Large intestine (tissue), 3 donors: ENCODE measurements around the gene ZMYM2. TPM values are rescaled to one million over a fixed set of nuclear protein-coding genes. Genes with fewer than 3 reads are reported as not detected.

ENCODE experiments used
- DNase-seq, 2 donors: peaks; one replicate each; pipeline versions ENCODE4 v3.0.0 to v3.0.0-alpha.2; 2013
- H3K27ac ChIP-seq: one replicate; pipeline ENCODE4 v1.5.1; 2013; ENCODE audit warnings: low read length
- H3K27me3 ChIP-seq: 2 replicates; pipeline ENCODE4 v1.6.1; 2013; ENCODE audit warnings: low read length; ENCODE audit not compliant: control insufficient read depth, insufficient read depth
- H3K36me3 ChIP-seq: 2 replicates; pipeline ENCODE4 v1.6.1; 2013; ENCODE audit warnings: low read length; ENCODE audit not compliant: control insufficient read depth, insufficient read depth
- H3K4me1 ChIP-seq: one replicate; pipeline ENCODE4 v1.6.1; 2013; ENCODE audit warnings: low read length; ENCODE audit not compliant: control insufficient read depth, insufficient read depth
- H3K4me3 ChIP-seq: one replicate; pipeline ENCODE4 v1.5.1; 2013; ENCODE audit warnings: low read length
- H3K9me3 ChIP-seq: one replicate; pipeline ENCODE4 v1.6.1; 2013; ENCODE audit warnings: mild to moderate bottlenecking, low read depth, low read length, moderate library complexity; ENCODE audit not compliant: control insufficient read depth
- WGBS: methylation state at CpG from one replicate; pipeline ENCODE4 v1.1.5; 2013; ENCODE audit warnings: low lambda C conversion rate; ENCODE audit not compliant: insufficient coverage; 5-methylcytosine and 5-hydroxymethylcytosine counted together
- polyA plus RNA-seq: library from polyadenylated mRNA; unstranded; fragments of 120-200 nt; gene quantifications from one replicate; pipeline ENCODE4 v1.2.1, GENCODE V29; 2013

Gene ZMYM2
- polyA plus RNA-seq, 1 donor = 53.4 TPM

DNA sequence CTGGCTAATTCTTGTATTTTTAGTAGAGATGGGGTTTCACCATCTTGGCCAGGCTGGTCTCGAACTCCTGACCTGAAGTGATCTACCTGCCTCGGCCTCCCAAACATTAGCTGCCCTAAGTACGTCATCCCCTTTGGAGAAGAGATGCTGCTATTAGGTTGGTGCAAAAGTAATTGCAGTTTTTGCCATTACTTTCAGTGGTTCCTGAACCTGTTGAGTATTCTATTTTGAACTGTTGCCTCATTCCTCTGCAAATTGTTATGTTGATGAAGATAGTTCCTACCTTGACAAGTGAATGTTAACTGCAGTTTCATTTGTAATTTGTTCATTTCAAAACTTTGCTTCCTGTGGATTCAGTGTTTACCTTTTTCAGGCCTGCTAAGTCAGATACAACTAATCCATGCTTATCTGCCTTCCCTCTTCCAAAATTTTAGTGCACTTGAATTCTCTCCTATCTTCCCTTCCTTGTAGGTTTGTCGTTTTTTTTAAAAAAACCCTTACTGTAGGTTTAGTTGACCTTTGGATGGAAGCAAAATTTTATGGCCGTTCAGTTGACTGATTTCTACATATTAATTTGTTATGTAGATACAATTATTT is 24.0 kb downstream of the ZMYM2 start:
- peak in 1 of 2 donors; percentile 58 for DNase-seq
- H3K36me3 ChIP-seq = peaks cover 25% of the 10 kb centered on the region
- H3K4me1 ChIP-seq = no peaks in the 10 kb centered on the region
- no peak overlapping the region for H3K27ac ChIP-seq
- H3K4me3 ChIP-seq = no peak overlapping the region
- no peaks in the 10 kb centered on the region for H3K27me3 ChIP-seq
- H3K9me3 ChIP-seq = peaks cover 8% of the 10 kb centered on the region
- WGBS = no CpG with 5 or more reads among the region's 5 CpGs

DNA sequence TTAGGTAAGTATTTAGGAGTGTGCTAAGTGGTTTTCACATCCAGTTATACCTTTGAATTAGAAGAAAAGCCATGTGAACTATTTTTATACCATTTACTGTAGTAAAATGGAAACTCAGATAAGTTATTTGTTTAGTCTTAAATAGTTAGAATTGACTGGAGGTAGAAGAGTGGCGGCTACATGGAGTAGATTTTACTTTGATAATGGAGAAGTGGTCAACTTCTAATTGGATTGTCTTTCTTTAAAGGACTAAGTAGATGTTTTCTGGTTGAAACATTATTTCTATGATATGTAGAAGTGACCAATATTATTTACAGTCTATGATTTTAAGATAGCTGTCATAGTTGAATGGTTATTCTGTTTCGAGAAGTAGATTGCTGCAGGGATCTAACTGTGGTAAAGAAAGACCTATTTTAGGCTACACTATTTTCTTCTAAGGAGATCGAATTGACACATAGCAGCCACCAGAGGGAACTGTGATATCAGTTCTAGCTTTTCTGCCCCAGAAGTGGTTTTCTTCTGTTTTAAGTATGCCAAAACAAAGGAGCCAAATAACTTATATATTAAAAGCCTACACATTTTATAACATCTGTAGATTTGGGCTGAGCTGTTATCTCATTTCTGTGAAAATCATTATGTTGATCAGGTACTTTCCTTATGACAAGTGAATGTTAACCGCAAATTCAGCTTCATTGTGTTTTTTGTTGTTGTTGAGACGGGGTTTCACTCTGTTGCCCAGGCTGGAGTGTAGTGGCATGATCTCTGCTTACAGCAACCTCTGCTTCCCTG is 26.1 kb downstream of the ZMYM2 start:
- 60% methylated on average over 1 of the region's 5 CpGs for WGBS
- no peaks in the 10 kb centered on the region for H3K27me3 ChIP-seq
- no peak for DNase-seq
- no peak overlapping the region for H3K4me3 ChIP-seq
- peaks cover 21% of the 10 kb centered on the region for H3K36me3 ChIP-seq
- H3K9me3 ChIP-seq = no peaks in the 10 kb centered on the region
- no peaks in the 10 kb centered on the region for H3K4me1 ChIP-seq
- no peak overlapping the region for H3K27ac ChIP-seq

DNA sequence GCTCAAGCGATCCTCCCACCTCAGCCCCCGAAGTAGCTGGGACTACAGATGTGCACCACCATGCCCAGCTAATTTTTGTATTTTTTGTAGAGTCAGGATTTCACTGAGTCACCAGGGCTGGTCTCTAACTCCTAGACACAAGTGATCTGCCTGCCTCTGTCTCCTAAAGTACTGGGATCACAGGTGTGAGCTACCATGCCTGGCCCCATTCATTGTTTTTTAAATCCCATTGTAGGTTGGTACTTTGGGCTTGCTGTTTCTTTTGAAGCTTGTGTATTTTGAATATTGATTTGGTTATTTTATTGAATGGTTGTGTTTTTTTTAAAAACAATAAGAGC is 26.7 kb downstream of the ZMYM2 start:
- no peak for DNase-seq
- Histone ChIP-seq H3K27ac (no peak overlapping the region), H3K36me3 (peaks cover 22% of the 10 kb centered on the region), H3K9me3 (no peaks in the 10 kb centered on the region), H3K27me3 (no peaks in the 10 kb centered on the region), H3K4me3 (no peak overlapping the region), H3K4me1 (no peaks in the 10 kb centered on the region)
- WGBS = 0% methylated on average over 1 of the region's 2 CpGs

DNA sequence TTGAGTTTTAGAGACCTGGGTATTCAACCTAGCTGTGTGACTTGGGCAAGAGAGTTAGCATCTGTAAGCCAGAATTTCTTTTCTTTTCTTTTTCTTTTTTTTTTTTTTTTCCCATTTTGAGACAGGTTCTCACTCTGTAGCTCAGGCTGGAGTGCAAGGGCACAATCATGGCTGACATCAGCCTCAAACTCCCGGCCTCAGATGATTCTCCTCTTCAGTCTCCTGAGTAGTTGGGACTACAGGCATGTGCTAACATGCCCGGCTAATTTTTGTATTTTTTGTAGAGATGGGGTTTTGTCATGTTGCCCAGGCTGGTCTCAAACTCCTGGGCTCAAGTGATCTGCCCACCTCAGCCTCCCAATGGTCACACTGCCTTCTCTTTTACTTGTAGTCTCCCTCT is 33.0 kb downstream of the ZMYM2 start:
- Histone ChIP-seq H3K36me3 (peaks cover 45% of the 10 kb centered on the region), H3K9me3 (no peaks in the 10 kb centered on the region), H3K27ac (no peak overlapping the region), H3K27me3 (no peaks in the 10 kb centered on the region), H3K4me3 (no peak overlapping the region), H3K4me1 (no peaks in the 10 kb centered on the region)
- no peak for DNase-seq
- no CpG with 5 or more reads among the region's 2 CpGs for WGBS

DNA sequence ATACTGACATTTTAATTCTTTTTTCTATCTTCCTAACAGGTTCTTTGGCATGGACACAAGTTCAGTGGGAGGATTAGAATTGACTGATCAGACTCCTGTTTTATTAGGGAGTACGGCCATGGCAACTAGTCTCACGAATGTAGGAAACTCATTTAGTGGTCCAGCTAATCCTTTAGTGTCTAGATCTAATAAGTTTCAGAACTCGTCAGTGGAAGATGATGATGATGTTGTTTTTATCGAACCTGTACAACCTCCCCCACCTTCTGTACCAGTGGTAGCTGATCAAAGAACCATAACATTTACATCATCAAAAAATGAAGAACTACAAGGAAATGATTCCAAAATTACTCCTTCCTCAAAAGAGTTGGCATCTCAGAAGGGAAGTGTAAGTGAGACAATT is 34.5 kb downstream of the ZMYM2 start:
- Histone ChIP-seq H3K4me3 (no peak overlapping the region), H3K36me3 (peaks cover 44% of the 10 kb centered on the region)
- WGBS = no CpG with 5 or more reads among the region's 4 CpGs

DNA sequence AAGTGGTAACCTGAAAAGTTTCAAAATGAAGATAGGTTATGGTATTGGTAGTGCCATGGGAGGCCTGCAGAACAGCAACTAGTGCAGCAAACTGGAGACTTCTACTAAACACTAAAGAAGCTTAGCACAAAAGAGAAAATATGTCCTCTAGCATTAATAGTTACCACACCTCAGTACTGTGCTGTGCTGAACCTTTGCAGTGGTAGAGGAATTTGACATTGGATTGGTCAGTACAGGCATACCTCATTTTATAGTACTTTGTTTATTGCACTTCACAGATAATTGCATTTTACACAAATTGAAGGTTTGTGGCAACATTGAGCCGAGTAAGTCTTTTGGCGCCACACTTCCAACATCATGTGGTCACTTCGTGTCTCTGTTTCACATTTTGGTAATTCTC is 40.4 kb downstream of the ZMYM2 start:
- no peaks in the 10 kb centered on the region for H3K4me1 ChIP-seq
- WGBS = 60% methylated on average over 1 of the region's 3 CpGs
- H3K27me3 ChIP-seq = no peaks in the 10 kb centered on the region
- no peak overlapping the region for H3K27ac ChIP-seq
- H3K36me3 ChIP-seq = peaks cover 41% of the 10 kb centered on the region
- no peaks in the 10 kb centered on the region for H3K9me3 ChIP-seq
- no peak overlapping the region for H3K4me3 ChIP-seq
- DNase-seq = no peak

More for the DNA sequence above, 34.5 kb downstream of the ZMYM2 start:
- Histone ChIP-seq H3K4me1 (no peaks in the 10 kb centered on the region), H3K27ac (no peak overlapping the region), H3K27me3 (no peaks in the 10 kb centered on the region), H3K9me3 (no peaks in the 10 kb centered on the region)
- DNase-seq = no peak

DNA sequence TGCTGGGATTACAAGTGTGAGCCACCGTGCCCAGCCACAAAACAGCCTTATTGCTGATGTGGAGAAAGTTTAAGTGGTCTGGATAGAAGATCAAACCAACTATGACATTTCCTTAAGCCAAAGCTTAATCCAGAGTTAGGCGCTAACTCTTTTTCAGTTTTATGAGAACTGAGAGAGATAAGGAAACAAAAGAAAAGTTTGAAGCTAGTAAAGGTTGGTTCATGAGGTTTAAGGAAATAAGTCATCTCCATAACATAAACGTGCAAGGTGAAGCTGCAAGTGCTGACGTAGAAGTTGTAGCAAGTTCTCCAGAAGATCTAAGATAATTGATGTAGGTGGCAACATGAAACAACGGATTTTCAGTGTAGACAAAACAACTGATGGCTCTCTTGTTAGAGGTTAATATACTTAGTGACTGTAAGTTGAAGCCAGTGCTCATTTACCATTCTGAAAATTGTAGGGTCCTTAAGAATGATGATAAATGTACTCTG is 41.6 kb downstream of the ZMYM2 start:
- no peak overlapping the region for H3K27ac ChIP-seq
- H3K9me3 ChIP-seq = no peaks in the 10 kb centered on the region
- no peak overlapping the region for H3K4me3 ChIP-seq
- no peak for DNase-seq
- WGBS = 76% methylated on average over 2 of the region's 5 CpGs
- no peaks in the 10 kb centered on the region for H3K27me3 ChIP-seq
- H3K4me1 ChIP-seq = no peaks in the 10 kb centered on the region
- H3K36me3 ChIP-seq = peaks cover 30% of the 10 kb centered on the region

DNA sequence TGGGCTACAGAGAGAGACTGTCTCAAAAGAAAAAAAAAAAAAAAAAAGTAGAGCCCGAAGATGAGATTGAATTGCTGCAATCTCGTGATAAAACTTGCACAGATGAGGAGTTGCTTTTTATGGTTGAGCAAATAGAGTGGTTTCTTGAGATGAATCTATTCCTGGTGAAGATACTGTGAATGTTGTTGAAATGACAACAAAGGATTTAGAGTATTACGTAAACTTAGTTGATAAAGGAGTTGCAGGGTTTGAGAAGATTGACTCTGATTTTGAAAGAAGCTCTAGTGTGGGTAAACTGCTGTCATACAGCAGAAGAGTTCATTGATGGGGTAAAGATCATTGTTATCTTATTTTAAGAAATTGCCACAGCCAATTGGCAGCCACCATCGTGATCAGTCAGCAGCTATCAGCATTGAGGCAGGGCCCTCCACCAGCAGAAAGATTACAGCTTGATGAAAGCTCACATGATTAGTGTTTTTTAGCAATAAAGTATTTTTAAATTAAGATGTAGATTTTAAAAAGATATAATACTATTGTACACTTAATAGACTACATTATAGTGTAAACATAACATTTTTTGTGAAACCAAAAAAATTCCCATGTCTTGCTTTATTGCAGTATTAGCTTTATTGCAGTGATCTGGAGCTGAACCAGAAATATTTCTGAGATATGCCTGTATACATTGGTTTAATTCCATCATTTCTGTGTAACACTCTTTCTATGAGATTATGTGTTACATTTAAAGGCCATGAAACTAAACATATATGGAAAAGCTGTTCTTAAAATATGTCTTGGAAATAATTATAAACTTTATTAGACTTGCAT is 43.1 kb downstream of the ZMYM2 start:
- no peak overlapping the region for H3K27ac ChIP-seq
- H3K27me3 ChIP-seq = no peaks in the 10 kb centered on the region
- no peak overlapping the region for H3K4me3 ChIP-seq
- H3K36me3 ChIP-seq = peaks cover 30% of the 10 kb centered on the region
- WGBS = no CpG with 5 or more reads among the region's 4 CpGs
- no peak for DNase-seq
- H3K9me3 ChIP-seq = no peaks in the 10 kb centered on the region
- H3K4me1 ChIP-seq = no peaks in the 10 kb centered on the region

DNA sequence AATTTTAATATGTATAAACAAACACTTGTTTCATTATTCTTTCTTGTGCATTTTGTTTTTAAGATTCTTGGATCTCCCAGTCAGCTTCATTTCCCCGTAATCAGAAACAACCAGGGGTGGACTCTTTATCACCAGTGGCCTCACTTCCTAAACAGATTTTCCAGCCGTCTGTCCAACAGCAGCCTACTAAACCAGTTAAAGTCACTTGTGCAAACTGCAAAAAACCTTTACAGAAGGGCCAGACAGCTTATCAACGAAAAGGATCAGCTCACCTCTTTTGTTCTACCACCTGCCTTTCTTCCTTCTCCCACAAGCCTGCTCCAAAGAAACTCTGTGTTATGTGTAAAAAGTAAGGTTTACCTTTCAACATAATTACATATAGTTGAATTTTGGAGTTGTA is 44.3 kb downstream of the ZMYM2 start:
- no peak overlapping the region for H3K27ac ChIP-seq
- WGBS = 20% methylated on average over 2 of the region's 3 CpGs
- DNase-seq = no peak

DNA sequence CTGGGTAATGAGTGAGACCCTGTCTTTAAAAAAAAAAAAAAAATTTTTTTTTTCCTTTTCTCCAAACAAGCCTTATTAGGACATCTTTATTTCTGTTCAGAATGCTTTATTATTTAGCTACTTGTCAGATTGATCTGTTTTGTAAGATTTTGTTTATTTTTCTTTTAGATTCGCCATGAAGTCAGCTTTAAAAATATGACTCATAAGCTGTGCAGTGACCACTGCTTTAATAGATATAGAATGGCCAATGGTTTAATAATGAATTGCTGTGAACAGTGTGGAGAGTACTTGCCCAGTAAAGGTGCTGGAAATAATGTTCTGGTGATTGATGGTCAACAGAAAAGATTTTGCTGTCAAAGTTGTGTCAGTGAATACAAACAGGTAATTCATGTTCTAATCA is 47.7 kb downstream of the ZMYM2 start:
- no peak for DNase-seq
- no peaks in the 10 kb centered on the region for H3K9me3 ChIP-seq
- H3K27ac ChIP-seq = no peak overlapping the region
- no peaks in the 10 kb centered on the region for H3K27me3 ChIP-seq
- no CpG with 5 or more reads among the region's 1 CpG for WGBS
- H3K36me3 ChIP-seq = peaks cover 49% of the 10 kb centered on the region
- H3K4me3 ChIP-seq = no peak overlapping the region
- H3K4me1 ChIP-seq = no peaks in the 10 kb centered on the region

More for the DNA sequence above, 44.3 kb downstream of the ZMYM2 start:
- Histone ChIP-seq H3K27me3 (no peaks in the 10 kb centered on the region), H3K4me3 (no peak overlapping the region), H3K36me3 (peaks cover 38% of the 10 kb centered on the region), H3K4me1 (no peaks in the 10 kb centered on the region), H3K9me3 (no peaks in the 10 kb centered on the region)
